NCI-H2171 treated with DMSO at 0.1 percent for 48 hours (cell line): ENCODE measurements around the gene VGLL1.
A peak's percentile ranks its signal among the peaks of the same experiment; 100 is the strongest.

ENCODE experiments used
- DNase-seq: peaks from one replicate; lab custom pipeline; 2025; lab: John Stamatoyannopoulos, UW

The VGLL1 gene

GRCh38 chrX:136551410-136551809 lies 19.4 kb downstream of the VGLL1 start:
- no peak for DNase-seq

DNA sequence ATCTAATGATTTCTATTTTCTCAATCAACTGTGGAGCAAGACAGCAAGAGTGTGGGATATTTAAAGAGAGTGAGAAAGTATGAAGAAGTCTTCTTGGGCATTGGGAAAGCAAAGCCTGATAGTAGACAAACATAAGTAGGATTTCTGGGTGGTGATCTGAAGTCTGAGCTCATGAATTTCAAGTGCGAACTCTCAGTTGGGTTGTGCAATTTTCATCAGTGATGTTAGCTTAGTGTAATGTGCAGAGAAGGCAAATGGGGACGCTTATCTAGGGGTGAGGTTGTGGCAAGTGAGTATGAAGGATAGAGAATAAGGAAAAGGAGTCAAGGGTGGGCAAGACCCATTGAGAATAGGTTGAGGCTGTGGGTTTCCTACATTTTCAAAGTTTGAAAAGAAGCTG lies 23.7 kb downstream of the VGLL1 start:
- no peak for DNase-seq

DNA sequence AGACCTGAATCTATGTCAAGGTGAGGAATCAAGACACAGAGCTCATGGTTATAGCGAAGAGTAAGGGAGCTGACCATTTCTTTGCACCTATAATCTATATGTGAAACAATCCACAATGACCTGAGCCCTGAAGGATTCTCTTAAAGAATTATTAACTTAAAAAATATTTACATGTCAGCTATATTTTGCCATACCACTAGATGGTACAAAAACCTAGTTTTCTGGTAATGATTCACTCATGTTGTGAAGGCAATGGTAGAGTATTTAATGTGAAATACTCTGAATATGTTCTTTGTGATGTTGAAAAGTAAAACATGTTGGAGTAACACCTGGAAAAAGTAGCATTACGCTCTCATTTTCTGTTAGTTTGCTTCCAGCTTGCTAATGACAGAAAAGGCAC lies 40.0 kb downstream of the VGLL1 start:
- no peak for DNase-seq

GRCh38 chrX:136574548-136574947 lies 42.5 kb downstream of the VGLL1 start:
- no peak for DNase-seq

- DNase-seq = peak; percentile 24
These were observed 45.5 kb downstream of the VGLL1 start for GRCh38 chrX:136577552-136577951.

GRCh38 chrX:136580316-136580715 lies 48.3 kb downstream of the VGLL1 start:
- no peak for DNase-seq

- no peak for DNase-seq
These were observed 50.6 kb downstream of the VGLL1 start for GRCh38 chrX:136582624-136583023.

DNA sequence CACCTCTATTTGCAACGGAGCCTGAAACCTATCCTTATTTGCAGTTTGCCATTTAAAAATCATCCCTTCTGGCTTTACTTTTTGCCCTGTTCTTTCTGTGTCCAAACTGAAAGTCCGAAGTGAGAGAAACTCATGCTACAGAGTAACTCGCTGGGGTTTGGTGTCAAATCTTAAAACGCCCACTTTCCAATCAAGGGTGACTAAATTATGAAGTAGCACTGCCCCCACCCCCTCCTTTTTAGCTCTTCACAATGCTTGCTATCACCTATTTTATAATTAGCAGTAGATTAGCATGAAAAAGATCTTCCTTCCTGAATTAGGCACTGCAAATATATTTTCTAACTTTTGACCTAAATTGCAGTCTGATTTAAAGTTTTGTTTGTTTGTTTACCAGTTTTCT lies 52.5 kb downstream of the VGLL1 start:
- DNase-seq = no peak

GRCh38 chrX:136585262-136585661 lies 53.2 kb downstream of the VGLL1 start:
- no peak for DNase-seq

DNA sequence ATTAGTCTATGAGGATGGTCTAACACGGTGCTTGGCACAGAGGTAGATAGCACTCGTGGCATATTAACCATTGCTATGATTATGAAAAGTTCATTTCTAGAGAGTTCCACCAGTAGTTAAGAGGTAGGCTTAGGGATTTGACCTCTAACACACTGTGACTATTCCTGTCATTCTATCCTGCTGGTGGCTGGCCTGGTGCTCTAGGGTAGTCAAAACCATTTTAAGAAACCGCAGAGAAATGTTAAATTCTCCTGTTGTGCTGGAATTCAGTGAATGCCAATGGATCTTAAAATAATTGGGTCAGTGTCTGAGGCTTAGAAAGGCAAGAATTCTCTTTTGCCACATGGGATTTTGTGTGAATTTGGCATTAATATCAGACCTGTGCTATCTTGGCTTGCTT lies 53.9 kb downstream of the VGLL1 start:
- no peak for DNase-seq

- DNase-seq = no peak
These were observed 54.4 kb downstream of the VGLL1 start for GRCh38 chrX:136586386-136586785.

GRCh38 chrX:136587532-136587931 lies 55.5 kb downstream of the VGLL1 start:
- DNase-seq = no peak

- DNase-seq = no peak
These were observed 56.0 kb downstream of the VGLL1 start for GRCh38 chrX:136588036-136588435.

DNA sequence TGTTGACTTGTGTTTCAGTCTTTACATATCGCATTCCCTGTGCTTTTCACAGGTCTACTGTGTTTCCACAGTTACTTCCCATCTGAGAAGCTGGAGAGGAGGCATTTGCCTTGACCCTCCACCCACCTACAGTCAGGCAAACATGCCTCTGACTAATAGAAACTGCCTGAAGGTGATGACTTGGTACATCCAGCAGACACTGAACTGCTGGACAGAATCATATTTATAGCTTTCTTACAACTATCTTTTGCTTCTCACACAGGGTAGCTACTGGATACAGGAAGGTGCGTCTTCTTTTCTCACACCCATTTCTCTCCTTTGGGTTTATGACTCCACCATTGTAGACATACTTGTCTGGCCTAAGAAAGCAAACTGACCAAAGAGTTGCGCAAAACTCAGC lies 58.0 kb downstream of the VGLL1 start:
- no peak for DNase-seq

DNA sequence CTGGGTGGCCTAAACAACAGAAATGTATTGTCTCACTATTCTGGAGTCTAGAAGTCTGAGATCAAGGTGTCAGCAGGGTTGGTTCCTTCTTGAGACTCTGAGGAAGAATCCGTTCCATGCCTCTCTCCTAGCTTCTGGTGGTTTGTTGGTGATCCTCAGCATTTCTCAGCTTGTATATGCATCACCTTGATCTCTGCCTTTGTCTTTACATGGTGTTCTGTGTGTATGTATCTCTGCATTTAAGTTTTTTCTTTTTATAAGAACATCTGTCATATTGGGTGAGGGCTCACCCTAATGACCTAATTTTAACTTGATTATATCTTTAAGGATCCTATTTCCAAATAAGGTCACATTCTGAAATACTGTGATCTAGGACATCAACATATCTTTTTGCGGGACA lies 65.3 kb downstream of the VGLL1 start:
- DNase-seq = no peak

GRCh38 chrX:136597954-136598353 lies 65.9 kb downstream of the VGLL1 start:
- no peak for DNase-seq

GRCh38 chrX:136598631-136599030 lies 66.6 kb downstream of the VGLL1 start:
- DNase-seq = no peak

- no peak for DNase-seq
These were observed 68.0 kb downstream of the VGLL1 start for GRCh38 chrX:136600059-136600458.
